HG02870 (cell line): ENCODE measurements around the gene E2F7.
"Not testable (repeated sequence)": the region's sequence is repeated elsewhere in the genome, so short reads cannot be mapped to it uniquely, and the experiment has no call there.

Experiments
- ATAC-seq: cut with Tn5 transposase; IDR thresholded peaks from one replicate; pipeline ENCODE4 v1.9.1; 2021; ENCODE audit warnings: mild to moderate bottlenecking, moderate library complexity; ENCODE audit not compliant: unreplicated experiment

Gene E2F7

GRCh38 chr12:77065361-77066204 lies at the start of gene E2F7:
TSS of gene E2F7 (minus strand) at chr12:77065569. CDS start at chr12:77064635, 934 bp downstream.
- ATAC-seq, result peak; percentile 60

GRCh38 chr12:77113971-77114370 lies 48.6 kb upstream of the E2F7 start:
- no peak for ATAC-seq

DNA sequence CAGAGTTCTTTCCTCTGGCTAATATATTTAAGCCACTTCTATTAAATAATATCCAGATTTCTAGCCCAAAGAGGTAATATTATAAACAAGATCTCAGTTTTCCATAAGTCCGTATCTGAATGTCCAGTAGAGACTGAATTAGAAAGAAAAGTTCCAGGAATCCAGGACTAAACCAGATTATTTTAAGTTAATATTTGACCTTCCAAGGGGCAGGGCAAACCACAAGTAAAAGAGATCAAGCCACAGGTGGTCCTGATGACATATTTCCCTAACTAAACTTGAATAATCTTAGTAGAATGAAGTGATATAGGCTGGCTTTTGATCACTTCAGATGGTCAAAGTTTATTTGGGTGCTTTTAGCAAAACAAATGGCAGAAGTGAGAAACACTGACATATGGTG lies 43.3 kb upstream of the E2F7 start:
- no peak for ATAC-seq

GRCh38 chr12:77107121-77107520 lies 41.8 kb upstream of the E2F7 start:
- no peak for ATAC-seq

DNA sequence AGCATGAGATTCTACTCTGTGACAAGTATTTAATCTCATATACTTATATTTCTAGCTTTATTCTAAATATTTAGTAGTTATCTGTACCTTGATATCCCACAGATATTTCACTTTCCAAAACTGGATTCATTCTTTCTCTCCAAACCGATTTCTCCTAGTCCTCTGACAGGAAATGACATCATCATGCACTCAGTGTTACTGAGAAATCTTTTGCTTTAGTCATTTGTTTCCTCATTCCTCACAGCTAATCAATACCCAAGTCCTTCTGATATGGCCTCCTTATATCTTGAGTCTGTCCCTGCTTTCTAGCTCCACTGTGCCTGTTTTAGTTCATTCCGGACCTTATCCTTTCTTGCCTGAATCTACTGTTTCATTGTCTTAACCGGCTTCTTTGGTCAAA lies 39.4 kb upstream of the E2F7 start:
- ATAC-seq, result no peak

GRCh38 chr12:77104286-77104685 lies 38.9 kb upstream of the E2F7 start:
- no peak for ATAC-seq

DNA sequence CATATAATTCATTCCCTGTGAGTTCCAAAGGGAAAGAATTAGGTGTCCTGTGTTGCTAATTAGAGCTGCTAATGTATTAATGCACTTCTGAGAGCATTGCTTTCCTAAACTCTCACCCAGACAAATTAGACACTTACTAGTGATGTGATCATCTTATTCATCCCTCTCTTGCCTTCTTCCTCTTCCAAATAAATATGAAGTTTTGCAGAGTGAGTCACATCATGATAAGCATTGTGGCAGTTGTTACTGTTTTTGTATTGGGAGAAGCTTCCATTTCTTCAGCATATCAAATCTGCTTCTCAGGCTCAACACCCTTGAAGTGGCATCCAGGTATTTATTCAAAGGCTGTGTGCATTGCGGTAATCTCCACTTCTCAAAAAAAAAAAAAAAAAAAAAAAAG lies 37.3 kb upstream of the E2F7 start:
- ATAC-seq, result no peak

GRCh38 chr12:77102123-77102522 lies 36.8 kb upstream of the E2F7 start:
- no peak for ATAC-seq

DNA sequence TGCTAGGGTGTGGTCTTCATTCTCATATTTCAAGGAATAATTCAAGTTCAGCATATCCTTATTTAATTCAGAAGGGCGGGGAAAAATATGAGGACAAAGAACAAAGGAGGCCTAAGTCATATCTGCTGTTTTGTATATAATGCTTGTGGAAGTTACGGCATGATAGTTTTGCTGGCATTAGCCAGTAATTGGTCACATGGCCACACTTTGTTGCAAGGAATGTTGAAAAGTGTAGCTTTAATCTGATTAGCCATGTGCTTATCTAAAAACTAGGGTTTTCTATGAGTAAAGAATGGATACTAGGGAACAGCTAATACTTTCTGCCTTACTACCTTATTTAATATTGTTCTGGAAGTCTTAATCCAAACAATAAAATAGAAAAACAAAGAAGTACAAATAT lies 34.4 kb upstream of the E2F7 start:
- no peak for ATAC-seq

- ATAC-seq, result no peak
These were observed 32.5 kb upstream of the E2F7 start for GRCh38 chr12:77097846-77098245.

- not testable (repeated sequence) for ATAC-seq
These were observed 26.9 kb upstream of the E2F7 start for GRCh38 chr12:77092227-77092626.

DNA sequence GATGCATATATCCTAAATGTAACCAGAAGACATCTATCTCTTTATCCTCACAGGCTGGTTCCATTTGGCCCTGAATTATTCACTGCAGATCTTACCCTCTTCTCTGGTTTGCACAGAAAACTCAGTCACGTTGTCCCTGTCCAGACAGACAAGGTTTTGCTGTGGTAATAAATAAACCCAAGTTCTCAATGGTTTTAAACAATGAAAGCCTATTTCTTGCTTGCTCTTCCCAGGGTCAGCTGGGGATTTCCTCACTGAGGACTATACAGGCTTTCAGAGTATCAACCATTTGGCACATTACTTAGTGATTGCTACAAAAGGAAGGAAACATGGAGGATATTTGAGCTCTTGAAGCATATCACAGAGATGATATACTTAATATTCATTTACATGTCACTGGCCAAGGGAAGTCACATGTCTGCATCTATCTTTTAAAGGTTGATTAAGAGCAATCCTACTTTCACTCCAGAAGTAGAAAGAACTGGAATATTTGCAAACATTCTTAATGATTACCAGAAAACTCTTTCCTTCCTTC lies 24.4 kb upstream of the E2F7 start:
- ATAC-seq, result no peak

GRCh38 chr12:77087427-77087826 lies 22.1 kb upstream of the E2F7 start:
- ATAC-seq, result no peak

- ATAC-seq, result no peak
These were observed 16.7 kb upstream of the E2F7 start for GRCh38 chr12:77082021-77082420.

DNA sequence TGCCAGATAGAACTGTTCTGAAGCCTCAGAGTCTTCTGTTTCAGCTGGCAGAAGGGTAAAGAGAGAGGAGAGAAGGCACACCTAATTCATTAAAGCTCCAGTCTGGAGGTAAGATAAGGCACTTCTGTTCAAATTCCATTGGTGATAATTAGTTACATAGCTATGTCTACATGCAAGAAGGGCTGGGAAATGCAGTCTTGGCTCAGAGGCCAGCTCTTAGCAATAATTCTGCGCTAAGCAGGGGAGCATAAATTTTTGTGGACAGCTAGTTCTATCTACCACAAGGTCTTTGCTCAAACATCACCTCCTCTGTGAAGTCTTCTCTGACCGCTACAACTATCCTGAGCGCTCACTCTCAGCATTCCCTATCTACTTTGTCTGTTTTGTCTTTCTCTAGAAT lies 14.3 kb upstream of the E2F7 start:
- no peak for ATAC-seq

DNA sequence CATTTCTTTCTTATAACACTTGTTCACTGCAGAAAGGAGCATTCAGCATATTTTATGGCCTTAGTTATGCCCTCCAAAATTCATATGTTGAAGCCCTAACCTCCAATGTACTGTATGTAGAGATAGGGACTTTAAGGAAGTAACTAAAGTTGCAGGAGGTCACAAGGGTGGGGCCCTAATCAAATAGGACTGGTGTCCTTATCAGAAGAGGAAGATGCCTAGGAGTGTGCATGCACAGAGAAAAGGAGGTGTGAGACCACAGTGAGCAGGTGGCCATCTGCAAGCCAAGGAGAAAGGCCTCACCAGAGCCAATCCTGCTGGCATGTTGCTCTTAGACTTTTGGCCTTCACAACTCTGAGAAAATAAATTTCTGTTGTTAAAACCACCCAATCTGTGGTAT lies 12.9 kb upstream of the E2F7 start:
- ATAC-seq, result no peak

GRCh38 chr12:77076886-77077285 lies 11.5 kb upstream of the E2F7 start:
- ATAC-seq, result no peak

- not testable (repeated sequence) for ATAC-seq
These were observed 8.5 kb upstream of the E2F7 start for GRCh38 chr12:77073894-77074293.

GRCh38 chr12:77072833-77073495 lies 7.6 kb upstream of the E2F7 start:
- no peak for ATAC-seq

GRCh38 chr12:77070800-77071449 lies 5.6 kb upstream of the E2F7 start:
- ATAC-seq, result no peak

DNA sequence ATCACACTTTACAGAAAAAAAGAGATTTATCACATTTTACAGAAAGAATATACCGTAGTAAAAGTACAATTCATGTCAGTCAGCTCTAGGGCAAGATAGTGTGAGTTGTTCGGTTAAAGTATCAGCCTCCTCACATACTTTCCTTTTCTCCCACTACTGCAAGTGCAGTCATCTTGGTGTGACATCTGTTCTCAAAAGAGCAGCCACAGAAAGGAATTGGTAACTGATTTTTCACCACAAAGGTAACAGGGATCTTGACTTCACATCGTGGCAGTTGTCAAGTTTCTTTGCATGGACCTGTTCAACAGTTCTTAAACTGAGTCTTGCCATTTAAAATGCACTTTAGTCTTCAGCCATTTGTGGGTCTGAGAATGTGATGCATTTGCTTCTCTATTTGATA lies 5.0 kb upstream of the E2F7 start:
- ATAC-seq, result peak; percentile 57
